Cardiac muscle cell (in vitro differentiated cells and primary cell): ENCODE results near the gene KNOP1. TPM values are rescaled to one million over a fixed set of nuclear protein-coding genes. Genes with fewer than 3 reads are reported as not detected.
"Not testable (repeated sequence)": the region's sequence is repeated elsewhere in the genome, so short reads cannot be mapped to it uniquely, and the experiment has no call there.

Experiments used
- DNase-seq, 2 donors: peaks; one replicate each; pipeline versions ENCODE4 v3.0.0 to v3.0.0-alpha.2; 2010 to 2017; ENCODE audit warnings: low read depth in 1 of 2, low spot score in 1 of 2
- H3K27ac ChIP-seq: fragments of 200-600 bp; sonication (generic); 2 replicates; pipeline ENCODE4 v1.5.1; 2016
- H3K27me3 ChIP-seq: fragments of 200-600 bp; sonication (generic); 2 replicates; pipeline ENCODE4 v1.6.0; 2016; ENCODE audit warnings: control low read depth
- H3K36me3 ChIP-seq: fragments of 200-600 bp; sonication (generic); 2 replicates; pipeline ENCODE4 v1.5.1; 2016; ENCODE audit warnings: control low read depth
- H3K4me1 ChIP-seq: fragments of 200-600 bp; sonication (generic); 2 replicates; pipeline ENCODE4 v1.8.1; 2017; ENCODE audit warnings: low read depth, mild to moderate bottlenecking, mixed run types
- H3K4me3 ChIP-seq: fragments of 200-600 bp; sonication (generic); 2 replicates; pipeline ENCODE4 v1.5.1; 2016; ENCODE audit warnings: mild to moderate bottlenecking
- H3K9me3 ChIP-seq: fragments of 200-600 bp; sonication (generic); 2 replicates; pipeline ENCODE4 v1.5.1; 2017; ENCODE audit warnings: low read depth, mild to moderate bottlenecking, control low read depth
- polyA plus RNA-seq: library from polyadenylated mRNA; unstranded; fragments of >200 nt; fragmentation: Nextera tagmentation; extraction: Ambion mirVana; gene quantifications from 2 replicates; pipeline ENCODE4 v1.2.1, GENCODE V29; 2016
- total RNA-seq: library from RNA; depleted of rRNA; stranded (reverse); fragments of >200 nt; gene quantifications from 2 replicates; pipeline ENCODE4 v1.2.3, GENCODE V29; 2016
- TF ChIP-seq, protein P1 (sequence below): IDR thresholded peaks from 2 replicates; pipeline ENCODE4 v1.5.1; 2012; ENCODE audit warnings: low read depth, mild to moderate bottlenecking, low read length

The KNOP1 gene
- total and polyA plus RNA-seq, 2 experiments from 2014 or later, result 19.6 to 22.9 TPM

DNA sequence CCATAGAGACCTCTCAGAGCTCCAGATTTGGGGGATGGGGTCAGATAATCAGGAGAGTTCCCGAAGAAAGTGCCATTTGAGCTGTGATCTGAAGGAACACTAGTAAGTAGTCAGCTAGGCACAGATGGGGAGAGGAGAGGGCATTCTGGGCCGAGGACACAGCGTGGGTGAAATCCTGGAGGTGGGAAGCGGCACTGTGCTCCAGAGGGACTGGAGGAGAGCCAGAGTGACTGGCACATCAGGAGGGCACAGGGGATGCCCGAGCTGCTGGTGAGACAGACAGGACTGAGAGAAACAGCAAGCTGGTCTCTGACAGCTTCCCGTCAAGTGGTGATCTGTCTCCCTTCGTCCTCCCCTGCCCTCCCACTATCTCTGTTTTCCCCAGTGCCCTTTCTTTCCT, 40.6 kb downstream of the KNOP1 start:
- Histone ChIP-seq H3K36me3 (peaks cover 3% of the 10 kb centered on the region), H3K27me3 (no peaks in the 10 kb centered on the region), H3K27ac (no peak overlapping the region), H3K9me3 (no peaks in the 10 kb centered on the region), H3K4me3 (no peak overlapping the region), H3K4me1 (no peaks in the 10 kb centered on the region)
- TF ChIP-seq, protein P1, sequence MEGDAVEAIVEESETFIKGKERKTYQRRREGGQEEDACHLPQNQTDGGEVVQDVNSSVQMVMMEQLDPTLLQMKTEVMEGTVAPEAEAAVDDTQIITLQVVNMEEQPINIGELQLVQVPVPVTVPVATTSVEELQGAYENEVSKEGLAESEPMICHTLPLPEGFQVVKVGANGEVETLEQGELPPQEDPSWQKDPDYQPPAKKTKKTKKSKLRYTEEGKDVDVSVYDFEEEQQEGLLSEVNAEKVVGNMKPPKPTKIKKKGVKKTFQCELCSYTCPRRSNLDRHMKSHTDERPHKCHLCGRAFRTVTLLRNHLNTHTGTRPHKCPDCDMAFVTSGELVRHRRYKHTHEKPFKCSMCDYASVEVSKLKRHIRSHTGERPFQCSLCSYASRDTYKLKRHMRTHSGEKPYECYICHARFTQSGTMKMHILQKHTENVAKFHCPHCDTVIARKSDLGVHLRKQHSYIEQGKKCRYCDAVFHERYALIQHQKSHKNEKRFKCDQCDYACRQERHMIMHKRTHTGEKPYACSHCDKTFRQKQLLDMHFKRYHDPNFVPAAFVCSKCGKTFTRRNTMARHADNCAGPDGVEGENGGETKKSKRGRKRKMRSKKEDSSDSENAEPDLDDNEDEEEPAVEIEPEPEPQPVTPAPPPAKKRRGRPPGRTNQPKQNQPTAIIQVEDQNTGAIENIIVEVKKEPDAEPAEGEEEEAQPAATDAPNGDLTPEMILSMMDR, result no peak
- DNase-seq, result no peak

DNA sequence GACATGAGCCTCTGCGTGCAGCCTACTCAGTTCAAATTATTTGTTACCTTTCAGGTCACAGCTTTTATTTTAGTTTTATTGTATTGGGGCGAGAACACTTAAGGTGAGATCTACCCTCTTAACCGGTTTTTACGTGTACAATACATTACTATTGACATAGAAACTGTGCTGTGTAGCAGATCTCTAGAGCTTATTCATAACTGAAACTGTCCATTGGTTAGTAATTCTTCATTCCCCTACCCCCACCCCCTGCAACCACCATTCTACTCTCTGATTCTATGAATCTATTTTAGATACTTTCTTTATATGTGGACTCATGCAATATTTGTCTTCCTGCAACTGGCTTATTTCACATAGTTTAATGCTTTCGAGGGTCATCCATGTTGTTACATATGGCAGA, 43.5 kb downstream of the KNOP1 start:
- DNase-seq, result no peak
- TF ChIP-seq, protein P1, result no peak
- Histone ChIP-seq H3K9me3 (no peaks in the 10 kb centered on the region), H3K27ac (no peak overlapping the region), H3K27me3 (no peaks in the 10 kb centered on the region), H3K36me3 (peaks cover 6% of the 10 kb centered on the region), H3K4me3 (no peak overlapping the region), H3K4me1 (no peaks in the 10 kb centered on the region)

DNA sequence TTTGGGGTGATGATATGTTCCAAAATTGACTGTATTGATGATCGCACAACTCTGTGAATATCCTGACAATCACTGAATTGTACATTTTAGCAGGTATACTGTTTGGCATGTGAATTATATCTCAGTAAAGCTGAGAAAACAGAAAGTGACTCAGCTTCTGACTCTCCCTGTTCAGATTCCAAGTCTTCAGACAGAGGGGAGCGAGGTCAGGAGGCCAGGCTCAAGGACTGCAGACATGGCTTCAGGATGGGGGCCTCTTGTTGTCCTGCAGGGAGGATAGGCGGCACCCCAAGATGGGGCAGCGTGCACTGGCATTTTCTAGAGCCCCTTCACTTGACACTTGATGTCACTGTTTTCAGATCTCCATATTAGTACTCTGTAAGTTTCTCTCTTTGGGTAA, 45.6 kb downstream of the KNOP1 start:
- no peaks in the 10 kb centered on the region for H3K27me3 ChIP-seq
- TF ChIP-seq, protein P1, result no peak
- H3K27ac ChIP-seq, result no peak overlapping the region
- no peaks in the 10 kb centered on the region for H3K9me3 ChIP-seq
- DNase-seq, result no peak
- peaks cover 3% of the 10 kb centered on the region for H3K36me3 ChIP-seq
- no peaks in the 10 kb centered on the region for H3K4me1 ChIP-seq
- no peak overlapping the region for H3K4me3 ChIP-seq

DNA sequence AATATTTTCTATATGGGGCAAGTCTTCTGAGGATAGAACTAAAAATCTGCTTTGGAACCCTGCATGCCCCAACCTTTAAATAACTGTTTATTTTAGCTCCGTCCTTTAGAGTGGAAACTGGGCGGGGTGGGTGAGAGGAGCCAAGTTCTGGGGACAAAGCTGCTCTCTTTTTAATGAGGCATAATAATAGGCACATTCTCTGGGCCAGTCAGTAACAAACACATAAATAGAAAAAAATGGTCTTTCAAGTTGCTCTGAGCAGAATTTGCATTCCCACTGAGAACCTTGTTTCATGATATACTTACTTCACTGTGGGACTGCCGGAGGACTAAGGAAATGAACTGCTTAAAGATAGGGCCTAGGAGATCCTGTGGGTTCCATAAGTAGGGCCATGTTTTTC, 51.5 kb downstream of the KNOP1 start:
- TF ChIP-seq, protein P1, result no peak
- Histone ChIP-seq H3K36me3 (peaks cover 3% of the 10 kb centered on the region), H3K9me3 (no peaks in the 10 kb centered on the region), H3K27me3 (no peaks in the 10 kb centered on the region), H3K4me1 (no peaks in the 10 kb centered on the region), H3K4me3 (no peak overlapping the region), H3K27ac (no peak overlapping the region)
- DNase-seq, result no peak

DNA sequence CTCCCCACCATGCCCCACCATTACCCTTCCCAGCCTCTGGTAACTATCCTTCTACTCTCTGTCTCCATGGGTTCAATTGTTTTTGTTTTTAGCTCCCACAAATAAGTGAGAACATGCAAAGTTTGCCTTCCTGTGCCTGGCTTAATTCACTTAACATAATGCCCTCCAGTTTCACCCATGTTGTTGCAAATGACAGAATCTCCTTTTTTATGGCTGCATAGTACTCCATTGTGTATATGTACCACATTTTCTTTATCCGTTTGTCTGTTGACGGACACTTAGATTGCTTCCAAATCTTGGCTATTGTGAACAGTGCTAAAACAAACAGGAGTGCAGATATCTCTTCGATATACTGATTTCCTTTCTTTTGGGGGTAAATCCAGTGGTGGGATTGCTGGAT, 52.7 kb downstream of the KNOP1 start:
- not testable (repeated sequence) for H3K27me3 ChIP-seq, H3K9me3 ChIP-seq, H3K4me3 ChIP-seq, H3K27ac ChIP-seq, DNase-seq, H3K4me1 ChIP-seq, H3K36me3 ChIP-seq

DNA sequence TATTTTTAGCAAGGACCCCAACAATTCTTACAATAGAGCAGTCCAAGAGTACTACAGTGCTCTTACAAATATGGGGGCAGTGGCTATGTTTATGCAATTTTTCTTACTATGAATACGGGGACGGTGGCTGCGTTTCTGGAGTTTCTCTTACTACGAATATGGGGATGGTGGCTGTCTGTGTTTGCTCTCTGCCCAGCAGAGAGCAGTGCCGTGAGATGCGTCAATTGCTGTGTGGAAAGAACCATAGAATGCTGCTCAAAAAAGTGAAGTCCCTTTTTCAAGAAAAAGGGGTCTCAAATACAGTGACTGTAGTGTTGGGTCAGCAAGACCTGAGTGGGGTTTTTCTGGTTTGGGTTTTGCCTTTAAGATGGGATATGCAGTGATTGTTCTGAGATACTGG, 53.9 kb downstream of the KNOP1 start:
- DNase-seq, result no peak
- no peaks in the 10 kb centered on the region for H3K9me3 ChIP-seq
- H3K27ac ChIP-seq, result no peak overlapping the region
- no peaks in the 10 kb centered on the region for H3K4me1 ChIP-seq
- H3K27me3 ChIP-seq, result no peaks in the 10 kb centered on the region
- no peaks in the 10 kb centered on the region for H3K36me3 ChIP-seq
- no peak overlapping the region for H3K4me3 ChIP-seq
- TF ChIP-seq, protein P1, result no peak
